ENCODE data around the gene NEO1.

Gene NEO1

GRCh38 chr15:73146419-73146818 lies 94.2 kb downstream of the NEO1 start:
- Histone ChIP-seq H3K4me3 (IDR thresholded peaks at IDR 0.05; ENCODE audit: insufficient read depth, low read depth, low read length) (no peak overlapping the region), H3K36me3 (ENCODE audit: insufficient read depth) (0 out of 2 replicates have a peak, but pooled peaks cover 3% of the 10 kb centered on the region), H4K20me1 (ENCODE audit: insufficient read depth) (no peaks in the 10 kb centered on the region), H3K79me2 (ENCODE audit: insufficient read depth, low read depth) (no peaks in the 10 kb centered on the region), H3K27ac (no peak overlapping the region), H3K4me2 (no peak overlapping the region), H3K4me1 (ENCODE audit: low read depth, poor library complexity, severe bottlenecking) (no peaks in the 10 kb centered on the region), H2AFZ (ENCODE audit: low read depth) (no peak overlapping the region), H3K9ac (no peak overlapping the region), H3K27me3 (ENCODE audit: insufficient read depth, low read depth) (no peaks in the 10 kb centered on the region)
- TF ChIP-seq, protein P1, sequence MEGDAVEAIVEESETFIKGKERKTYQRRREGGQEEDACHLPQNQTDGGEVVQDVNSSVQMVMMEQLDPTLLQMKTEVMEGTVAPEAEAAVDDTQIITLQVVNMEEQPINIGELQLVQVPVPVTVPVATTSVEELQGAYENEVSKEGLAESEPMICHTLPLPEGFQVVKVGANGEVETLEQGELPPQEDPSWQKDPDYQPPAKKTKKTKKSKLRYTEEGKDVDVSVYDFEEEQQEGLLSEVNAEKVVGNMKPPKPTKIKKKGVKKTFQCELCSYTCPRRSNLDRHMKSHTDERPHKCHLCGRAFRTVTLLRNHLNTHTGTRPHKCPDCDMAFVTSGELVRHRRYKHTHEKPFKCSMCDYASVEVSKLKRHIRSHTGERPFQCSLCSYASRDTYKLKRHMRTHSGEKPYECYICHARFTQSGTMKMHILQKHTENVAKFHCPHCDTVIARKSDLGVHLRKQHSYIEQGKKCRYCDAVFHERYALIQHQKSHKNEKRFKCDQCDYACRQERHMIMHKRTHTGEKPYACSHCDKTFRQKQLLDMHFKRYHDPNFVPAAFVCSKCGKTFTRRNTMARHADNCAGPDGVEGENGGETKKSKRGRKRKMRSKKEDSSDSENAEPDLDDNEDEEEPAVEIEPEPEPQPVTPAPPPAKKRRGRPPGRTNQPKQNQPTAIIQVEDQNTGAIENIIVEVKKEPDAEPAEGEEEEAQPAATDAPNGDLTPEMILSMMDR (conservative IDR thresholded peaks at IDR 0.05; ENCODE audit: low read depth, low read length), result no peak

- H4K20me1 ChIP-seq (ENCODE audit: insufficient read depth), result no peaks in the 10 kb centered on the region
- no peak overlapping the region for H3K27ac ChIP-seq
- H3K4me1 ChIP-seq (ENCODE audit: low read depth, poor library complexity, severe bottlenecking), result no peaks in the 10 kb centered on the region
- no peaks in the 10 kb centered on the region for H3K27me3 ChIP-seq (ENCODE audit: insufficient read depth, low read depth)
- TF ChIP-seq, protein P1 (conservative IDR thresholded peaks at IDR 0.05; ENCODE audit: low read depth, low read length), result no peak
- no peaks in the 10 kb centered on the region for H3K79me2 ChIP-seq (ENCODE audit: insufficient read depth, low read depth)
- H3K4me2 ChIP-seq, result no peak overlapping the region
- H3K9ac ChIP-seq, result no peak overlapping the region
- 0 out of 2 replicates have a peak, but pooled peaks cover 3% of the 10 kb centered on the region for H3K36me3 ChIP-seq (ENCODE audit: insufficient read depth)
- no peak overlapping the region for H2AFZ ChIP-seq (ENCODE audit: low read depth)
- no peak overlapping the region for H3K4me3 ChIP-seq (IDR thresholded peaks at IDR 0.05; ENCODE audit: insufficient read depth, low read depth, low read length)
Observed at GRCh38 chr15:73150831-73151230, 98.6 kb downstream of the NEO1 start.

GRCh38 chr15:73153024-73153423 lies 100.8 kb downstream of the NEO1 start:
- H3K27ac ChIP-seq, result no peak overlapping the region
- H3K9ac ChIP-seq, result no peak overlapping the region
- H3K79me2 ChIP-seq (ENCODE audit: insufficient read depth, low read depth), result no peaks in the 10 kb centered on the region
- no peaks in the 10 kb centered on the region for H3K27me3 ChIP-seq (ENCODE audit: insufficient read depth, low read depth)
- no peaks in the 10 kb centered on the region for H4K20me1 ChIP-seq (ENCODE audit: insufficient read depth)
- H3K36me3 ChIP-seq (ENCODE audit: insufficient read depth), result 0 out of 2 replicates have a peak, but pooled peaks cover 3% of the 10 kb centered on the region
- no peak overlapping the region for H3K4me2 ChIP-seq
- no peak overlapping the region for H2AFZ ChIP-seq (ENCODE audit: low read depth)
- no peaks in the 10 kb centered on the region for H3K4me1 ChIP-seq (ENCODE audit: low read depth, poor library complexity, severe bottlenecking)
- no peak overlapping the region for H3K4me3 ChIP-seq (IDR thresholded peaks at IDR 0.05; ENCODE audit: insufficient read depth, low read depth, low read length)
- TF ChIP-seq, protein P1 (conservative IDR thresholded peaks at IDR 0.05; ENCODE audit: low read depth, low read length), result no peak

GRCh38 chr15:73153447-73153846 lies 101.2 kb downstream of the NEO1 start:
- Histone ChIP-seq H3K27ac (no peak overlapping the region), H3K79me2 (ENCODE audit: insufficient read depth, low read depth) (no peaks in the 10 kb centered on the region), H2AFZ (ENCODE audit: low read depth) (no peak overlapping the region), H4K20me1 (ENCODE audit: insufficient read depth) (no peaks in the 10 kb centered on the region), H3K9ac (no peak overlapping the region), H3K36me3 (ENCODE audit: insufficient read depth) (0 out of 2 replicates have a peak, but pooled peaks cover 3% of the 10 kb centered on the region), H3K27me3 (ENCODE audit: insufficient read depth, low read depth) (no peaks in the 10 kb centered on the region), H3K4me3 (IDR thresholded peaks at IDR 0.05; ENCODE audit: insufficient read depth, low read depth, low read length) (no peak overlapping the region), H3K4me2 (no peak overlapping the region), H3K4me1 (ENCODE audit: low read depth, poor library complexity, severe bottlenecking) (no peaks in the 10 kb centered on the region)
- TF ChIP-seq, protein P1 (conservative IDR thresholded peaks at IDR 0.05; ENCODE audit: low read depth, low read length), result no peak
